RPMI7951 (cell line): ENCODE data around the gene KCNQ1. TPM values are rescaled to one million over a fixed set of nuclear protein-coding genes. Genes with fewer than 3 reads are reported as not detected.

ENCODE experiments used
- DNase-seq: peaks from one replicate; pipeline ENCODE4 v3.0.0-alpha.2; 2012; ENCODE audit warnings: low read depth
- total RNA-seq: library from RNA; depleted of rRNA; stranded (reverse); fragments of >200 nt; shearing (Covaris generic); gene quantifications from 2 replicates; pipeline ENCODE4 v1.2.3, GENCODE V29; 2014

KCNQ1 gene
- total RNA-seq, 1 experiment from 2014 or later = not detected

DNA sequence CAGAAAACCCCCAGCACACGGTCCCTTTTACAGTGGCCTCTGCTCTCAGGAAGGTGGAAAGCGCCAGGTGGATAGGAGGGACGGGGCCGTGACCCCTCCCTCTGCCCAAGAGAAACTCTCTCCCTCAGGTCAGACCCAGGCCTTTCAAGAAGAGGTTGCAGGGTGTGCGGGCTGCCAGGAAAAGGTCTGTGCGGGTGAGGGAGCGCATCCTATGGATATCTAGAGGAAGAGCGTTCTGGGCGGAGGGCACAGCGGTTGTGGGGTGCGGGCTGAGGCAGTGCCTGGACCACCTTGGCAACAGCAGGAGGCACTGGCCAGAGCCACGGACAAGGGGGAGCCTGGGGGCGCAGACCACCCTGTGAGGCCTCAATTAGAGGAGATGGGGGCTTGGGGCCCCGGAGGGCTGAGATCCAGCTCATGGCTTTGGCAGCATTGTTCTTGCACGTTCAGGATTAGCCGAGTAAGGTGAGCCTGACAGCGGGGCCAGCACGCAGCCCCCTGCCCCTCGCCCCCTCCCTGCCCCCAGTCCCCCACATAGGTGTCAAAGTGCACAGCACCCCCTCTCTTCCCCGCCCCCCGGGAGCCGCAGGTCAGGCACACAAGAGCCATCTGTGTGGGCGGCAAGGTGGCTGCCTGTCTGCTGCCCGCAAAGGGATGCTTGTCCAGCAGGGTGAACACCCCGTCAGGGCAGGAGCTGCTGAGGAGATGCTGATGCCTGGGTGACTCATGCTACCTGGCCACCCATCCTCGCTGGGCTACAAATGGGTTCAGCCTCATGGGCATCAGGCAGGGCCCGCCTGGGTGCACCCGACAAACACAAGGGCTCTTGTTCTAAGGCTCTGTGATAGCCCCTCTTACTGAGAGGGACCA, 347.8 kb downstream of the KCNQ1 start:
- no peak for DNase-seq

DNA sequence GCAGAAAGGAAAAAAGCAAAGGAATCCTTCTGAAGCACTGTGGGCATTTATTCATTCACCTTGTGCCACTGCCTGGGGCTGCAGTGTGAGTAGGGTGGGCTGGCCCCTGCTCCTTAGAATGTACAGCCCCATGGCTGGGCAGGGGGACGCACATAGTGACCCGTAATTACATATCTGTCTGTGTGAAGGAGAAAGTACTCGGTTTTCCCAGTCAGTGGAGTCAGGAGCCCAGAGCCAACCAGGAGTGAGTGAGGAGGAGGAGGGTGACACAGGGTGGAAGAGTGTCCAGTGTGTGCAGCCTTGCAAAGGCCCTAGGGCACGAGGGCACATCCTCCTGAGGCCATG, 348.9 kb downstream of the KCNQ1 start:
- no peak for DNase-seq

DNA sequence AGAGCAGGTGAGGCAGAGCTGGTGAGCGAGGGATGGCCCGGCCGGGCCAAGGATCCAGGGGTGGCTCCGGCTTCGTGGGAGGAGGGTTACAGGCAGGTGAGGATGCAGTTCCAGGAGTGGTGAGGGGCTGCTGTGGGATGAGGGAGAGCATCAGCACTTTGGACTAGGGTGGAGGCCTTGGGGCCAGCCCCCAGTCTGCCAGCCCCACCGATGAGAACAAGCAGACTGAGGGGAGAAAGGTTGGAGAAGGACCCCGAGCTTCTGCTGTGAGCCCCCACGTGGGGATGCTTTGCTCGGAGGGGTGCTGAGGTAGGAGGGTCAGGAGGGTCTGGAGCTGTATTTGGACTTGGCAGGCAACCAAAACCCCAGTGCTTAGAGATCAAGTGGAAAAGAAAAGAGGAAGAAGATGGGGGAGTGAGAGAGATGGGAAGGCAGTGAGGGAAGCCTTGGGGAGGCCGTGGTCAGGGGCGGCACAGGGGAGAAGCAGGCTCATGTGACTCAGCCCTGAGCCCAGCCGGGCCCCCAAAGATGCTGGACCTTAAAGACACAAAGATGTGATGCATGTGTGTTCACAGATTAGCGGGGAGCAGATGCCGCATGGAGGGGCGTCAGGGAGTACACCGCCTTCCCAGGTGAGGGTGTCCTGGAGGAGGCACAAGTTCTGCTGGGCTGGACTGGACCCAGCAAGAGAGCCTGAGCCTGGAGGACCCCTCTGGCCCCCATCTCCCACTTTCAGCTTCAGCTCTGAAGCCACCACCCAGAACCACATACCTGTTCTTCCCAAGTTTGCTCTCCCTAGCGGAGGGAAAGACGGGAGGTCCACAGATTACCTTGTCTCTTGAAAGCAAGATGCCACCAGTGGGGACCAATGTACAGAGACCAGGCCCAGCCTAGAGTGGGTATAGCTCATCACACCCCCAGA, 349.5 kb downstream of the KCNQ1 start:
- no peak for DNase-seq

DNA sequence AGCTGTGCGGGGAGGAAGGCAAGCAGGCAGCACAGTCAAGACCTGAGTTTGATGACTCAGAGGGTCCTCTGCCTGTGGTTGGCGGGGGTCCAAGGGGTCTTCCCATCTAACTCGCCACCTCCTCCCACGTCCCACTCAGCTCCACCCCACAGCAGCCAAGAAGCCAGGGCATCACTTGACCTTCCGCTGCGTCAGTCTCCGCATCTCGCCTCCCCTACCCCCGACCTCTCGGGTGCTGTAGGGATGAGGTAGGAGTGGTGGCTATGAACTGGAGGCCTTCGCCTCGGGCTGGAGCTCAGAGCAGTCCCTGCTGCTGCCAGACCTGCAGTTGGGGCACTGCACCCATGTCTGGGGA, 350.1 kb downstream of the KCNQ1 start:
- DNase-seq = no peak

DNA sequence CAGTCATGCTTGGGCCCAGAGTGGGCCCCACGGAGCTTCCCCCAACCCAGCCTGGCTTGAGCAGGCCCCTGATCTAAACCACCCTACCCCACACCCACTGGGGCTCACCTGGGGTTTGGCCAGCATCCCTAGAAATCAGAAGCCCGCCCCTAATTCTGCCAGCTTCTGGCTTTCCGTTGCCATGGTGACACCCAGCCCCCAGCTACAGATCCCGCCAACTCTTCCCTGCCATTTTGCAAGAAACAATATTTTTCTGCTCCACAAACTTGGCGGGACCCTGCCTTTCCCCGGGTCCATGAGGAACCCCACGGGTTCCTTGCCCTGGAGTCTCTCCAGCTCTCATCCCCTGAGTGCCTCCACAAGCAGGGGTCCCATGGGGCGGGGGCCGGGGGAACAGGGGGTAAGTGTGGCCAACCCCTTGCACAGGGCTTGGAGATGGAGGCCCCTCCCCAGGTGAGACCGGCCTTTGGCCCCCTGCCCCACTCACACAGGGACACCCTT, 350.7 kb downstream of the KCNQ1 start:
- DNase-seq = no peak

DNA sequence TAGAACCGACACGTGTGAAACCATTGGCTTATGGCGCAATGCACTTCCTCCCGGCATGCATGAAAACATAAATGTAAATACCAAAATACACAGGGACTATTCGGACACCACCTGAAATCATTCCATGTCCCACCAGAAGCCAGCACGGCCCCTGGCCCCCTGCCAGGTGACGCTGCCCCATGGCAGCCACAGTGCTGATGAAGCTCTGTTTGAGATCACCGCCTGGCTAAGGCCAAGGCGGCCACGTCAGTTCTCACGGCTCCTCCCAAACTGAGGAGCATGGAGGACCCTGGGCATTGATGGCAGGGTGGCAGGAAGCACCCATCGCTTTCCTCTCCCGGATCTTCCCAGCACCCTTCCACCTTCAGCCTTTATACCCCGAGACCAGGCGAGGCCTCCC, 351.3 kb downstream of the KCNQ1 start:
- DNase-seq = no peak

DNA sequence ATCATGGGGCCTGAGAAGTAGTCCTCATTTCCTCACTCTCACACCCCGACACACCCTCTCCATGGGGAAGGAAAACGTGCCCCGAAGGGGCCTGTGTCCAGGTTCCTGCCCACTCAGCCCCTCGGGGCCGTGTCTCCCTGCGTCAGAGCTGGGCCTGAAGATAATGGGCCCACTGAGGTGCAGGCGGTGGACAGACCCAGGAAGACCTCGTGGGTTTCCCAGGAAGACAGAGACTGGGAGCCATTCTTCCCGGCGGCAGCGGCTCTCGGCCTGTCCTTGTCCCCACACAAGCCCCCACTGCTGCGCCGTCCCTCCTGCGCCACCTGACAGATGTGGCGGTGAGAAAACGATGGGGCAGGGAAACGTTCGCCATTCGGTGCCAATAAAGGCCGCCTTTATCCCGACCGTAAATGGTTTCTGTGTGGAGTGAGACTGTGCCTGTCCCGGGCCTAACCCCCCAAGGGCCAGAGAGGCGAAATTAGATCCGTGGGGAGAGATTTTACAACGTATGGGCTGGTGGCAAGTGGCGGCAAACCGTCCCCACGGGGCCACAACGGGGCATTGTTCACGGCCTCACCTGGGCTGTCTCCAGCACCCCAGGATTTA, 351.8 kb downstream of the KCNQ1 start:
- no peak for DNase-seq

DNA sequence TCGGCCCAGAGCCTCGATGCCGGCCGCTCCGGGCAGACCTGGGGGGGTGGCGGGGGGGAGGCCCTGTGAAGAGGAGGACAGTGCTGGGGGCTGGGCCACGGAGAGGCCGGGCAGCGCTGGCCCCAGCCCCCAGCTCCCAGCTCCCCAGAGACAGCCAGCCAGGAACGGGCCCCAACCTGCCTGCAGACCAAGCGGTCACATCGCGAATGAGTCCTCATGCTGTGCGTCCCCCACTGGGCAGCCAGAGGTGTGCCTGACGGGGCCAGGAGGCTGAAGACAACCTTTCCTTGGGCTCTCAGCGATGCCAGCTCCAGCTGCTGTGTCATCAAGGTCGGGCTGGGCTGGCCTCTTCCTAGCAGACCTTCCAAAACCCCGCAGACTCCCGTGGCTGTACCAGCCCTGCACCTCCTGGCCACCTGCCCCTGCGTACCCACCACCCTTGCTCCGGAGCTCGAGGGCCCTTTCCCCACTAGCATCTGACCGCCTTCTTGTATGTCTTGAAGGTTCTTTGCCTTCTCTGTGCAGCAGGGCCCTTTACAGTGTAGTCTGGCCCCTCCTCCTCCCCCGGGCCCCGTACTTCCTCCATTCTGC, 352.4 kb downstream of the KCNQ1 start:
- no peak for DNase-seq

DNA sequence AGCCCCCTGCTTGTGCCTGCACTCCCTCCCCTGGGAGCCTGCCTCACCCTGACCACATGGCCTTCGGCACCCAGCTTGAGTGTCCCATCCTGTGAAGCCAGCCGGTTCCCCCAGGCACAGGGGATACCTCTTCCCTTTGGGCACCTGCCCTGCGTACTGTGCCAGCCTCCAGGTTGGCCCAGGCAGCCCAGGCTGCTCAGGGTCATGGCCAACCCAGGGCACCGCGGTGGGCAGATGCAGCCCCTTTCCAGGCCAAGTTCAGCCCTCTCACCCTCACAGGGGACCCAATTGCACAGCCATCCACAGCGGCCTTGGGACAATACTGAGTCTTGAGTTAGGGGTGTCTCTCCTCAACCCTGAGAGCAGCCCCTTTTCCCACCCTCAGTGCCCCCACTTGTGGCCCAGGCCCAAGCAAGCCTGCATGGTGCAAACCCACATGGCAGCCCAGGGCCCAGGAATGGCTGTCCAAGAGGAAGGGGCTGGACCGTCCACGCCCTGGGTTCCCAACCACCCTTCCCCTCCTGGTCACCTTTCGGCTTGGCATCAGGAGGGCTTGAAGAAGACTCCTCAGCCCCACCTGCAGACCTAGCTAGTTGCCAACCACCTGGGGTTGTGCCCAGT, 353.0 kb downstream of the KCNQ1 start:
- DNase-seq = no peak

DNA sequence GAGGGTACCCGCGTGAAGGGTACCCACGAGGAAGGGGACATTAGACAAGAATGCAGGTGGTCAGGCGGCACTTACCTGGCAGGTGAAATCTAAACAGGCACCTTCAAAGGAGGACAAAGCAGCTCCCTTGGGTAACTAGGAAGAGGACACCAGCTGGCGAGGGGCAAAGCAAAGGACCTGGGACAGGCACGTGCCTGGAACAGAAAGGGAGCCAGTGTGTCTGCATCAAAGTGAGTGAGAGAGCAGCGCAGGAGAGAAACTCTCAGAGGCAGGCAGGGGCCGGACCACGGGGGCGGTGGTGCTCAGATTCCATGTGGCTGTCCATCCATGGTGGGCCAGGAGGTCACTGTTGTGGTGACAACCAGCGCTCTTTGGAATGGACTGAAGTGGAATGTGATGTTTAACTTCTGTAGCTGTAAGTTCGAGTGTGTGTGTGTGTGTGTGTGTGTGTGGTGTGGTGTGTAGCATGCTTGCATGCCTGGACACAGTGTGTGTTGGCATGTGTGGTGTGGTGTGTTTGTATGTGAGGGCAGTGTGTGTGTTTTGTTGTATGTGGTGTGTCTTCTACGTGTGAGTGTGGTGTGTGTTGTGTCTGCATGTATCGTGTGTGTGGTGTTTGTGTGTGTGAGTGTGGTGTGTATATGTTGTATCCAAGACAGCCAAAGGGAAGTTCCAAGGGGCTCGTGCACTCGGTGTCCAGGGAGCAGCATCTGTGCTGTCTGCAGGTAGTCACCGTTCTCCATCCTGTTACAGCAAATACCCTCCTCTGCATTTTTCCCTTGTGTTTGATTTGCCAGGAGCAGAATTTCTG, 354.3 kb downstream of the KCNQ1 start:
- no peak for DNase-seq

DNA sequence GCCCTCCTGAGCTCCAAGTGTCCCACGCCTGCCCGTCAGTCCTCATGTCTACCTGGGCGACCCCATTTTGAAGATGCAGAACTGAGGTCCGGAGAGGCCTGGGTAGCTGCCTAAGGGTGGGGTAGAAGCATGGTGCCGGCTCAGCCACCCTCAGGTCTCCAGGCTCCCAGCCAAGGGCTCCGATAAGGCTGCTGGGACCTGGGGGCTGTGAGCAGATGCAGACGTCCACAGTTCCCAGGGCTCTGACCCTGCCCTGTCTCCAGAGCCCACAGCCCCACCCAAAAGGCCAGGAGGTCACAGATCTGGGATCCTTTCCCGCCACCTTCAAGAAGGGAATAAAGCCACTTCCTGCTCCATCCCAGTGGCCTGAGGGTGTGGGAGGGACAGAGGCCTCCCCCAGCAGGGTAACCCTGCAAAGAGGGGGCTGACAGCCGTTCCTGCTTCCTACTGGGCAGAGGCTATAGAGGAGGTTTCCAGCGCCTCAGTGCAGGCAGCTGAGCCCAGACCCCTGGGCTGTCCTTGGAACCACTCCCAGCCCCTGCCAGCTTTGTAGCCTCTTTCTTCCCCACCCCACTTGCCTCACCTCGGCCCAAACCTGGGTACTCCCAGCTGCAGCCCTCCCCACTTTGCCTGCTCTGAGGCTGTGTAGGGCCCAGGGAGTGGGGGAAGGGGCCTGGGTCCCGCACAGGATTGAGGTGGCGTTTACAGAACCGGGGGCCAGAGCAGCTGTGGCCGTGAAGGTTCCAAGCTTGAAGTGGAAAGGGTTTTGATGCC, 355.3 kb downstream of the KCNQ1 start:
- DNase-seq = peak; percentile 23

DNA sequence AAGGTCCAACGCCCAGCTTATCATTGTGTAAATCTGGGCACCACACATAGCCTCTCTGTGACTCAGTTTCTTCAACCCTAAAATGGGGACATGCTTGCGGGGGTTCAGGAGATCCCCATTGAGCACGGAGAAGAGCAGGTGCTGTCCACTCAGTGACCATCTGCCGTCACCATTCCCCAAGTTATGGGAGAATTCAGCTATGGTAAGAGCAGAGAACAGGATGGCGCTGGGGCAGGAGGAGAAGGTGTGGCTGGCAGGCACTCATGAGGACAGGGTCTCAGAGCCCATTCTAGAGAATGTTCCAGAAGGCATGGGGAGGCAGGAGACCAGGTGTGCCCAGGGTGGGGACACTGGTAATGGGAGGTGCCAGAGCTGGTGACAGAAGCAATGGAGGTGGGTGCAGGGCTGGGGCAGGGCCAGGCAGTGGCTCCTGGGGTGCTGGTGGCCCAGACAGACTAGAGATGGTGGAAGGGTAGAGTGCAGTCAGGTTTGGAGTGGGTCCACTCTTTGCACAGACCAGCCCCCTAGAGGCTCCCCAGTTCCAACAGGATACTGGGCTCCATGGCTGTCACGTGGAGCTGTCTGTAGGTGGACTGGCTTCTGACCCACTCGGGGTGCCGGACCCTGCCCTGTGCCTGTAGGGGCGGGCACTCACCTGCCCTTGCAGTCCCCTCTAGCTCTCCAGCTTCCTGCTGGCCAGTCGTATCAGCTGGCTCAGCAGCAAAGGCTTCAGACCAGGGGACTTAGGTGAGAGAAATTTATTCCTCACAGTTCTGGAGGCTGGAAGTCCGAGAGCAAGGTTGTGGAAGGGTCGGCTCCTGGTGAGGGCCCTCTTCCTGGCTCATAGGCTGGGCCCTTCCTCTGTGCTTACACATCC, 356.1 kb downstream of the KCNQ1 start:
- DNase-seq = no peak

DNA sequence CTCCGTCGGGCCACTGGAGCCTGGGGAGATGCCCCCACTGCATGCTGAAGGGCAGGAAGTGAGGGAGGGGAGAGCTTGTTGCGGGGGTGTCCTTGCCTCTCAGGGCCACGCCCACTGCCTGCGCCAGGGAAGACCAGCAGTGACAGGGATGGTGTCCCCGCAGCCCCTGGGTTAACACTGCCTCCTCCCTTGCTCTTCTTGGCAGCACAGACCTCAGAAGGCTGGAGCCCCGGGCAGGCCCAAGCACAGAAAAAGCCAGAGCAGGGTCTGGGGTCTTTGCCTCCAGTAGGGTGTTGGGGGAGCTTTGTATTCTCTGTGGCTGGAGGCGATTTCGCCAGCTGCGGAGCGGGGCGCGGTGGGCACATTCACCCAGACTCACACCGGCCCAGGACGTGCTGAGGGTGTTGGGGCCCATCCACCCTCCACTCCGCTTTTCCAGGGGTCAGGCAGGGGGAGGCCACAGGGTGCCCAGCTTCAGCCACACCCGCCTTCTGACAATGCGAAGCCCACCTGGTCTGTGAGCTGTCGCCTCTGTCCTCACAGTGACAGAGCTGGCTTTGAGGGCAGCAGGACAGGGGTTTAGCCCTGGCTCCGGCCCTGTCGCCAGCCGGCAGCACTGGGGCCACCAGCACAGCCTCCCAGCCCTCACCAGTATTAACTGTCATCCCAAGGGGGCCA, 357.0 kb downstream of the KCNQ1 start:
- DNase-seq = no peak

DNA sequence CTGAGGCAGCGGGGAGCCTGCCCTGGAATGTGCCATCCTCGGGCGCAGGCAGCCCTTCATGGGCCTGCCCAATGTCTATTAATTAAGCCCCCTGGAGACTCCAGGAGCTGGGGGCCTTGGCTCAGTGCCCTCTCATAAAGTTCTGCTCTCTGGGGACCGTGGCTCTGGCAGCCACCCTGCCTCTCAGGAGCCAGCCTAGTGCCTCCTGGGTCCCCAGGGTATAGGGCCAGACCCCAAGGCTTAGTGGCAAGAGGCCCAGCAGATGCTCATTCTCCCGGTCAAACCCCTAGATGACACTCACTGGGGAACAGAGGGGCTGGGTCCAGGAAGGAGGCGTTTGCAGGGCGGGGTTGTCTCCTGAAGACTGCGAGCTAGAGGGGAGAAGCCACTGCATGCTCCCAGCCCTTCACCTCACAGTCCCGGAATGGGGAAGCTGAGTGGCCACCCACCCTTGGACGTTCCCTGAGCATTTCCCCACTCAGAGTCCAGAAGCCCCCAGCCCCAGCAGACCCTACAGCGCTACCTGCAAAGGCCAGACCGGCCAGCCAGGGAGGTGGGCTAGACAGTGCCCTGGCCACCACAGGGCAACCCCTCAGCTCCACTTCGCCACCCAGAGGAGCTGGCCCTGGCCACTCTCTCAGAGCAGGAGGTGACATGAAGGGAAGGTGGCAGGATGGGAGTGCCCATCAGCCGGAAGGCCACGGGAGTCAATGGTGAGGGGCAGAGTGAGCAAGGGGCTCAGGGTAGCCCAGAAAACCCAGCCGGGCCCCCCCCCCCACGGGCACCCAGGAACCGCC, 357.8 kb downstream of the KCNQ1 start:
- DNase-seq = no peak

DNA sequence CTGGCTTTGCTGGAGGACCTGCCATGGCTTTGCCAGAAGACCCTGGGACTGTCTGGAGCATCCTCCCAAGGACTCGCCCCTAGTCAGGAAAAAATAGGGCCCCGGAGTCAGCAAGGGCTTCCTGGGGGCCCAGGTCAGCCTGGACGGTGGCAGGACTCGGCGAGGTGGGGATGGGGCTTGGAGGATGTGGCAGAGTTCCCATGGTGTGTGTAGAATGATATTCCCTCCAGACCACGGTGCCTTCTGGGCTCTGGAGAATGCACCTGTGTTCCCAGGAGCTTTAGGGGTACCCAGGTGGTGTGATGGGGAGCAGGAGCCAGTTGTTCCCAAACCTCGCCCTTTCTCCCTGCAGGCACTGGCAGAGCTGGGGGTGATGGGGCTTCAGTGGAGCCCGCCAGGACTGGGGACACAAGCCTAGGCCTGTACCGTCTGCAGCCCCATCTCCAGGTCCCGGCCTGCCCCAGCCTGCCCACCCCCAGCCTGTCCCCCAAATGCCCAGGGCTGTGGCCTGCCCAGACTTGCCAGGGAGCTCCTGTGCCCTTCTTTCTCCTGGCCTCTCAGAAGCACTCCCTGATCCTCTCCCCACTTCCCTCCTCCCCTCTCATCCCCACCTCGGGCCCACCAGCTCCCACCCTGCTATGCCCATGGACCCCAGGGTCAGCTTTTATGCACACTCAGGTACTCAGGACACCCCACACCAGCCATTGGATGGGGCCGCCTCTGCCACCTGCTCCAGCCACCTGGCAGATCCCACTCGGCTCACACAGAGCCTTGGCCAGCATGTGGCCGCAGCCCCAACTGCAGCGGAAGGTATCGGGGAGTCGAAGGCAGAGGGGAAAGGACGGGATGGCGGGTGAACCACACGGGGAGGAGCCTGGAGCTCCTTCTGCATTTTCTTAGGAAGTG, 358.6 kb downstream of the KCNQ1 start:
- DNase-seq = no peak

DNA sequence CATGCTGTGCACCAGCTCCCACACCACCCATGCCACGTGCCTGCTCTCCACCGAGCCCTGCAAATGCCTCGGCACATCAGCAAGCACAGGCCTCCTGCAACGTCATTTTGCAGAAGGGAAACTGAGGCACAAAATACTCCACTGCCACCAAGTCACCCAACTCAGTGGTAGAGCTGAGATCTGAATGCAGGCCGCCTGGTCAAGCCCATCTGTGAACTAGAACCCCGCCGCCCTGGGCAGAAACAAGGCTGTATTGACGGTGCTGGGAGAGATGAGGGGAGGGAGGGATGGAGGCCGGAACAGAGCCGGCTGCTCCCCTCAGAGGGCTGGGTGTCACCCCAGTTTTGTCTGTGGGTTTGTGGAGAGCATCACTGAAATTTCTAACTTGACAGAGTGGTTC, 359.4 kb downstream of the KCNQ1 start:
- no peak for DNase-seq
